GM10266 (cell line): ENCODE measurements around the gene PPP4R4.

ENCODE experiments used
- DNase-seq: peaks from one replicate; pipeline ENCODE4 v3.0.0; 2012; ENCODE audit errors: extremely low spot score
- CTCF ChIP-seq: IDR thresholded peaks from 2 replicates; pipeline ENCODE4 v1.5.1; 2012; ENCODE audit warnings: mild to moderate bottlenecking, low read depth; ENCODE audit not compliant: control insufficient read depth, insufficient read depth; ENCODE audit errors: missing control alignments

Gene PPP4R4

GRCh38 chr14:94328196-94328595 is 154.1 kb downstream of the PPP4R4 start:
- no peak for TF ChIP-seq CTCF

More at GRCh38 chr14:94328196-94328595, 154.1 kb downstream of the PPP4R4 start:
- no peak for DNase-seq
